ENCODE results near the gene SGMS1.

GRCh38 chr10:50431791-50432190 is 192.0 kb downstream of the SGMS1 start:
- TF ChIP-seq, protein P1, sequence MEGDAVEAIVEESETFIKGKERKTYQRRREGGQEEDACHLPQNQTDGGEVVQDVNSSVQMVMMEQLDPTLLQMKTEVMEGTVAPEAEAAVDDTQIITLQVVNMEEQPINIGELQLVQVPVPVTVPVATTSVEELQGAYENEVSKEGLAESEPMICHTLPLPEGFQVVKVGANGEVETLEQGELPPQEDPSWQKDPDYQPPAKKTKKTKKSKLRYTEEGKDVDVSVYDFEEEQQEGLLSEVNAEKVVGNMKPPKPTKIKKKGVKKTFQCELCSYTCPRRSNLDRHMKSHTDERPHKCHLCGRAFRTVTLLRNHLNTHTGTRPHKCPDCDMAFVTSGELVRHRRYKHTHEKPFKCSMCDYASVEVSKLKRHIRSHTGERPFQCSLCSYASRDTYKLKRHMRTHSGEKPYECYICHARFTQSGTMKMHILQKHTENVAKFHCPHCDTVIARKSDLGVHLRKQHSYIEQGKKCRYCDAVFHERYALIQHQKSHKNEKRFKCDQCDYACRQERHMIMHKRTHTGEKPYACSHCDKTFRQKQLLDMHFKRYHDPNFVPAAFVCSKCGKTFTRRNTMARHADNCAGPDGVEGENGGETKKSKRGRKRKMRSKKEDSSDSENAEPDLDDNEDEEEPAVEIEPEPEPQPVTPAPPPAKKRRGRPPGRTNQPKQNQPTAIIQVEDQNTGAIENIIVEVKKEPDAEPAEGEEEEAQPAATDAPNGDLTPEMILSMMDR (IDR thresholded peaks at IDR 0.05; ENCODE audit: low read length): no peak
- TF ChIP-seq EZH2 (IDR thresholded peaks at IDR 0.05; ENCODE audit: borderline replicate concordance, low read length): no peak

Data from OCI-LY1 (cell line).